ENCODE results near the gene ABHD6. TPM values are rescaled to one million over a fixed set of nuclear protein-coding genes. Genes with fewer than 3 reads are reported as not detected.
A peak's percentile ranks its signal among the peaks of the same experiment; 100 is the strongest.
"Not testable (repeated sequence)": the region's sequence is repeated elsewhere in the genome, so short reads cannot be mapped to it uniquely, and the experiment has no call there.

ABHD6 gene
- total RNA-seq, 1 experiment from 2014 or later, result 3.4 TPM

- H3K9me3 Mint-ChIP-seq (ENCODE audit: unreplicated experiment), result no peaks in the 10 kb centered on the region
- H3K4me1 Mint-ChIP-seq (ENCODE audit: insufficient read depth, unreplicated experiment), result peaks cover 14% of the 10 kb centered on the region
- H3K4me3 Mint-ChIP-seq (ENCODE audit: unreplicated experiment), result no peak overlapping the region
- H3K36me3 Mint-ChIP-seq (ENCODE audit: insufficient read depth, unreplicated experiment), result peaks cover 10% of the 10 kb centered on the region
- ChIA-PET POLR2A (interaction anchor here (1.1 to 2.1 kb wide), 2 partner anchors 15 to 37 kb away, joined by 5 read pairs; partner anchors contain the start of genes HTD2 and RPP14), CTCF (interaction anchor here (0.9 to 1.8 kb wide), 4 partner anchors 30 to 54 kb away, joined by 3 to 8 read pairs (median 4); partner anchors contain the start of genes HTD2 and RPP14)
- intact Hi-C loops (cut with micrococcal nuclease), result no loop called here
- no TSS peak for BruUV-seq (replicated peaks)
- no peak for DNase-seq (ENCODE audit: unreplicated experiment)
- no peak for TF ChIP-seq CTCF (IDR thresholded peaks at IDR 0.05; ENCODE audit: unreplicated experiment)
- no peak overlapping the region for H3K27ac Mint-ChIP-seq (ENCODE audit: low read depth, unreplicated experiment)
- H3K27me3 Mint-ChIP-seq (ENCODE audit: insufficient read depth, unreplicated experiment), result no peaks in the 10 kb centered on the region
These were observed 31.8 kb downstream of the ABHD6 start for GRCh38 chr3:58269356-58269755.

- no peaks in the 10 kb centered on the region for H3K27me3 Mint-ChIP-seq (ENCODE audit: insufficient read depth, unreplicated experiment)
- no peak overlapping the region for H3K27ac Mint-ChIP-seq (ENCODE audit: low read depth, unreplicated experiment)
- TF ChIP-seq CTCF (IDR thresholded peaks at IDR 0.05; ENCODE audit: unreplicated experiment), result no peak
- BruUV-seq (replicated peaks), result no TSS peak
- ChIA-PET POLR2A (interaction anchor here (1.1 to 2.1 kb wide), 2 partner anchors 16 to 36 kb away, joined by 5 read pairs; partner anchors contain the start of genes HTD2 and RPP14), CTCF (interaction anchor here (0.6 to 2.1 kb wide), 8 partner anchors 15 to 129 kb away, joined by 3 to 8 read pairs (median 4); partner anchors contain the start of genes HTD2 and RPP14)
- no peak for DNase-seq (ENCODE audit: unreplicated experiment)
- H3K4me1 Mint-ChIP-seq (ENCODE audit: insufficient read depth, unreplicated experiment), result peaks cover 14% of the 10 kb centered on the region
- peaks cover 18% of the 10 kb centered on the region for H3K36me3 Mint-ChIP-seq (ENCODE audit: insufficient read depth, unreplicated experiment)
- no peaks in the 10 kb centered on the region for H3K9me3 Mint-ChIP-seq (ENCODE audit: unreplicated experiment)
- intact Hi-C loops (cut with micrococcal nuclease), result no loop called here
- no peak overlapping the region for H3K4me3 Mint-ChIP-seq (ENCODE audit: unreplicated experiment)
These were observed 32.9 kb downstream of the ABHD6 start for GRCh38 chr3:58270485-58270884.

- Mint-ChIP-seq H3K27me3 (ENCODE audit: insufficient read depth, unreplicated experiment) (no peaks in the 10 kb centered on the region), H3K27ac (ENCODE audit: low read depth, unreplicated experiment) (peak overlapping the region; percentile 58), H3K9me3 (ENCODE audit: unreplicated experiment) (no peaks in the 10 kb centered on the region), H3K4me1 (ENCODE audit: insufficient read depth, unreplicated experiment) (peaks cover 14% of the 10 kb centered on the region), H3K4me3 (ENCODE audit: unreplicated experiment) (no peak overlapping the region), H3K36me3 (ENCODE audit: insufficient read depth, unreplicated experiment) (peaks cover 24% of the 10 kb centered on the region)
- intact Hi-C loops (cut with micrococcal nuclease), result loop anchor here (1.0 kb wide), 1 partner anchor 35 kb away; the partner anchor contains the start of gene ABHD6
- TF ChIP-seq CTCF (IDR thresholded peaks at IDR 0.05; ENCODE audit: unreplicated experiment), result no peak
- peak; percentile 80 for DNase-seq (ENCODE audit: unreplicated experiment)
- no TSS peak for BruUV-seq (replicated peaks)
- ChIA-PET CTCF (interaction anchor here (0.7 to 2.1 kb wide), 5 partner anchors 17 to 33 kb away, joined by 4 to 5 read pairs (median 4); partner anchors contain the start of genes HTD2 and RPP14), POLR2A (interaction anchor here (0.6 to 1.2 kb wide), 7 partner anchors 8 to 59 kb away, joined by 3 to 5 read pairs (median 4); partner anchors contain the start of genes HTD2 and RPP14)
These were observed 34.4 kb downstream of the ABHD6 start for GRCh38 chr3:58271901-58272501.

- Mint-ChIP-seq H3K27ac (ENCODE audit: low read depth, unreplicated experiment) (peak overlapping the region; percentile 58), H3K36me3 (ENCODE audit: insufficient read depth, unreplicated experiment) (peaks cover 19% of the 10 kb centered on the region), H3K9me3 (ENCODE audit: unreplicated experiment) (no peaks in the 10 kb centered on the region), H3K4me3 (ENCODE audit: unreplicated experiment) (no peak overlapping the region), H3K4me1 (ENCODE audit: insufficient read depth, unreplicated experiment) (peaks cover 14% of the 10 kb centered on the region), H3K27me3 (ENCODE audit: insufficient read depth, unreplicated experiment) (no peaks in the 10 kb centered on the region)
- no TSS peak for BruUV-seq (replicated peaks)
- TF ChIP-seq CTCF (IDR thresholded peaks at IDR 0.05; ENCODE audit: unreplicated experiment), result no peak
- DNase-seq (ENCODE audit: unreplicated experiment), result no peak
- intact Hi-C loops (cut with micrococcal nuclease), result loop anchor here (1.0 kb wide), 1 partner anchor 36 kb away; the partner anchor contains the start of gene ABHD6
- ChIA-PET CTCF (no interaction called here), POLR2A (interaction anchor here (0.6 to 1.2 kb wide), 4 partner anchors 10 to 60 kb away, joined by 3 to 5 read pairs (median 4); no protein-coding TSS in a partner anchor)
These were observed 35.3 kb downstream of the ABHD6 start for GRCh38 chr3:58272891-58273290.

- H3K4me3 Mint-ChIP-seq (ENCODE audit: unreplicated experiment); BruUV-seq (replicated peaks); H3K9me3 Mint-ChIP-seq (ENCODE audit: unreplicated experiment); H3K27me3 Mint-ChIP-seq (ENCODE audit: insufficient read depth, unreplicated experiment); intact Hi-C loops (cut with micrococcal nuclease); H3K27ac Mint-ChIP-seq (ENCODE audit: low read depth, unreplicated experiment); DNase-seq (ENCODE audit: unreplicated experiment): not testable (repeated sequence)
- ChIA-PET POLR2A (interaction anchor here (0.6 to 1.0 kb wide), 2 partner anchors 10 to 12 kb away, joined by 3 to 4 read pairs; no protein-coding TSS in a partner anchor), CTCF (interaction anchor here (1.0 kb wide), 1 partner anchor 70 kb away, joined by 3 read pairs; no protein-coding TSS in a partner anchor)
- Mint-ChIP-seq H3K4me1 (ENCODE audit: insufficient read depth, unreplicated experiment) (peaks cover 17% of the 10 kb centered on the region), H3K36me3 (ENCODE audit: insufficient read depth, unreplicated experiment) (peaks cover 19% of the 10 kb centered on the region)
These were observed 35.8 kb downstream of the ABHD6 start for GRCh38 chr3:58273362-58273761.

Data from MCF 10A (cell line).